ENCODE data around the gene SLC8A2.

DNA sequence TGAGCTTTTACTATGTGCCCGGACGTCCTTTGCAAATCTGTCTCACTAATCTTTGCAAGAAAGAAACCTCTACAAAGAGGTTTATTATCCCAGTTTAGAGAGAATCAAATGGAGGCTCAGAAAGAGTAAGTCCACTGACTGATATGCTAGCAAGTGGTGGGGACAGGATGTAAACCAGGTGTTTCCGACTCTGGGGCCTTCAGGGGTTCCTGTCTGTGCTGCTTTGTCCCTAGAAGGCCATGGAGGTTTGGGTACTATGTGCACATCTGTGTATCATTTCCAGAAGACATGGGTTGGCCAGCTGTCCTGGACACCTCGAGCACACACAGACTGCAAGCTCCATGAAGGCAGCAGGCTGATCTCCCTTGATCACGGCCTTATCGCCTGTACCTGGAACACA lies 13.5 kb upstream of the SLC8A2 start:
- TF ChIP-seq POLR2A (IDR thresholded peaks at IDR 0.05; ENCODE audit: low read length), result no peak
- TF ChIP-seq GATA1 (IDR thresholded peaks at IDR 0.05; ENCODE audit: low read depth, low read length), result no peak

Data from erythroblast (primary cell).